Measurements from ENCODE around the gene WDR20.

WDR20 gene

DNA sequence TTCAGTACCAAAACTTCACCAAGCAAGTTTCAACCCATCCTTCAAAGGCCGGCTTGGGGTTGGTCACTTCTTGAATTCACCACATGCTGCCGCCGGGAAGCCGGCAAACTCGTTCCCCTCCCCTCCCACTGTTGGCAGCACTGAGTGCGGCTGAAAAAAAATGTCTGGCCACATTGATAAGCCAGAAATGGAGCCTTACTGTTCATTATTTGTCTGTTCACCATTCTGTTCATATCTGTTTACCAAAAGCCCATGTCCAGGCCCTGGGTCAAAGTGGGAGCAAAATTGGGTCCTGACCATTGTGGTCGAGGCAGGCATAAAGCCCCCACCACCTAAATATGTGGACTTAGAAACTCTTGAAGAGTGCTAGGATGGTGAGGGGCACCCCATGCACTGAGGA is 45.6 kb upstream of the WDR20 start:
- Histone ChIP-seq H3K27ac (ENCODE audit: low read depth, low read length) (no peak overlapping the region), H2AFZ (ENCODE audit: low read depth, low read length, severe bottlenecking) (no peak overlapping the region), H3K27me3 (ENCODE audit: low read length) (no peaks in the 10 kb centered on the region)

DNA sequence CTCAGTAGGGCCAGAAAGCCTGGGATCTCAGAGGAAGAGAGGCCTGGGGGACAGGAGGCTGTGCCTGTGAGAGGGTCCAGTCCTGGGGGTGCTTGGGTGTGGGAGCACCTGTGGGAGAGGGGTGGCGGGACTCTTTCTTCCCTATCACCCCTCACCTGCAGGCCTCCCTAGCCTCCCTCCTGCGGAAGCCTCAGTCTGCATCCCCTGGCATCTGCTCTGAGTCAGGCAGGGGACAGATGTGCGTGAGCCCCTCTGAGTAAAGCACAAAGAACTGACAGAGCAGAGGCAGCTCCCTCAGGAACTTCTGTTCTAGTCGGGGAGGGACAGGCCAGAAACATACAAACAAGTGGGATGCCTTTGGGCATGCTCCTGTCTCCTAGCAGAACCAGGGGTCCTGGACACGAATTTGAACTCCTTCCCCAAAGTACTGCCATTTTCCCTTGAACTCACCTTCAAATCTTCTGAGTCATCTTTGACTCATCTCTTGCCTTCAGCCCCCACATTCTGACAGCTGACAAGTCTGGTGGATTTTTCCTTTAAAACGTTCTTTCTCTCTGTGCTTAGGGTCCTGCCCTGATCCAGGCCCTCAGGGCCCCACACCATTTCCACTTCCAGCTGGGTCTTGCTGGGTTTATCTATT is 44.3 kb upstream of the WDR20 start:
- H3K36me3 ChIP-seq (ENCODE audit: low read length), result no peaks in the 10 kb centered on the region
- H3K9me2 ChIP-seq (replicated peaks; ENCODE audit: insufficient read depth, low read length), result no peaks in the 10 kb centered on the region
- no peaks in the 10 kb centered on the region for H3K79me2 ChIP-seq (ENCODE audit: insufficient read depth, low read length)
- H3K9me3 ChIP-seq (ENCODE audit: insufficient read depth, low read length), result no peaks in the 10 kb centered on the region
- no peak overlapping the region for H3K27ac ChIP-seq (ENCODE audit: low read depth, low read length)
- no peak for TF ChIP-seq EZH2phosphoT487 (conservative IDR thresholded peaks at IDR 0.05; ENCODE audit: low read length)
- TF ChIP-seq, protein P1, sequence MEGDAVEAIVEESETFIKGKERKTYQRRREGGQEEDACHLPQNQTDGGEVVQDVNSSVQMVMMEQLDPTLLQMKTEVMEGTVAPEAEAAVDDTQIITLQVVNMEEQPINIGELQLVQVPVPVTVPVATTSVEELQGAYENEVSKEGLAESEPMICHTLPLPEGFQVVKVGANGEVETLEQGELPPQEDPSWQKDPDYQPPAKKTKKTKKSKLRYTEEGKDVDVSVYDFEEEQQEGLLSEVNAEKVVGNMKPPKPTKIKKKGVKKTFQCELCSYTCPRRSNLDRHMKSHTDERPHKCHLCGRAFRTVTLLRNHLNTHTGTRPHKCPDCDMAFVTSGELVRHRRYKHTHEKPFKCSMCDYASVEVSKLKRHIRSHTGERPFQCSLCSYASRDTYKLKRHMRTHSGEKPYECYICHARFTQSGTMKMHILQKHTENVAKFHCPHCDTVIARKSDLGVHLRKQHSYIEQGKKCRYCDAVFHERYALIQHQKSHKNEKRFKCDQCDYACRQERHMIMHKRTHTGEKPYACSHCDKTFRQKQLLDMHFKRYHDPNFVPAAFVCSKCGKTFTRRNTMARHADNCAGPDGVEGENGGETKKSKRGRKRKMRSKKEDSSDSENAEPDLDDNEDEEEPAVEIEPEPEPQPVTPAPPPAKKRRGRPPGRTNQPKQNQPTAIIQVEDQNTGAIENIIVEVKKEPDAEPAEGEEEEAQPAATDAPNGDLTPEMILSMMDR (IDR thresholded peaks at IDR 0.05; ENCODE audit: insufficient read depth, low read length, poor library complexity, severe bottlenecking), result no peak
- H3K4me2 ChIP-seq (ENCODE audit: low read depth, low read length, poor library complexity, severe bottlenecking), result no peak overlapping the region
- H3K4me3 ChIP-seq (ENCODE audit: insufficient read depth, low read length, poor library complexity, severe bottlenecking), result no peak overlapping the region
- no peaks in the 10 kb centered on the region for H4K20me1 ChIP-seq (ENCODE audit: low read depth, low read length)
- no peaks in the 10 kb centered on the region for H3F3A ChIP-seq (ENCODE audit: insufficient read depth)
- H3K27me3 ChIP-seq (ENCODE audit: low read length), result no peaks in the 10 kb centered on the region
- no peak overlapping the region for H3K9ac ChIP-seq (ENCODE audit: low read length)
- H2AFZ ChIP-seq (ENCODE audit: low read depth, low read length, severe bottlenecking), result no peak overlapping the region

More for the DNA sequence above, 45.6 kb upstream of the WDR20 start:
- no peaks in the 10 kb centered on the region for H3K9me2 ChIP-seq (replicated peaks; ENCODE audit: insufficient read depth, low read length)
- H3F3A ChIP-seq (ENCODE audit: insufficient read depth), result 0 out of 2 replicates have a peak, but pooled peaks cover 4% of the 10 kb centered on the region
- H3K36me3 ChIP-seq (ENCODE audit: low read length), result no peaks in the 10 kb centered on the region
- no peaks in the 10 kb centered on the region for H3K9me3 ChIP-seq (ENCODE audit: insufficient read depth, low read length)
- no peak overlapping the region for H3K9ac ChIP-seq (ENCODE audit: low read length)
- H4K20me1 ChIP-seq (ENCODE audit: low read depth, low read length), result no peaks in the 10 kb centered on the region
- H3K4me2 ChIP-seq (ENCODE audit: low read depth, low read length, poor library complexity, severe bottlenecking), result no peak overlapping the region
- no peaks in the 10 kb centered on the region for H3K79me2 ChIP-seq (ENCODE audit: insufficient read depth, low read length)
- H3K4me3 ChIP-seq (ENCODE audit: insufficient read depth, low read length, poor library complexity, severe bottlenecking), result no peak overlapping the region
- TF ChIP-seq, protein P1 (IDR thresholded peaks at IDR 0.05; ENCODE audit: insufficient read depth, low read length, poor library complexity, severe bottlenecking), result no peak

DNA sequence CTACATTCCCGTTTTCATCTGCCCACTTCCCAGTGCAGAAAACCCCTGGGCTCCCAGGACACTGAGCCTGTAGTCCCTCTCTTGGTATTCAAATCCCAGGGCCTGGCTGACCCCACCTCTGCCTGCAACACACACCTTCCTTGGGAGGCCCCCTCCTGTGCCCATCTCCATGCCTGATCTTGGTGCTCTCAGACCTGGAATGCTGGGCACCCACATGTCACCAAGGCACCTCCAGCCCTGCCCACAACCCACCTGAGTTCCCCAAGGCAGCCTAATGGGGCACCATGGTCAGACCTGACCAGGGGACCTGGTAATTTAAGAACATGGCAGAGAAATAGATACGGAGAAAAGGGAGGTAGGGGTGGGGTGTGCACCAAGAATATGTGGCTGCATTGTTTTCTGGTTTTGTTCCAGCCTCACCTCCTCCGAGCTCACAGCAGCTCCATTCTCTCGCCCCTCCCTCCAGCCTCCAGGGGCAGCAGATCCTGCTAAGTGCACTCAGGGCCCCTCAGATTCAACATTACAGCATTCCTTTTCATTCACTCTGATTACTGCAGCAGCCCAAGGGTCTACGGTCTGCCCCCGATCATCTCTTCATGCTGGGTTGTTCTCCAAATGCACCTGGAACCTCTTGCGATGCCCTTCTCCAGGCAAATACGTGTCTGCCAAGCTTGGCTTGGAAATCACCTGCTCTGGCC is 43.7 kb upstream of the WDR20 start:
- no peaks in the 10 kb centered on the region for H3K27me3 ChIP-seq (ENCODE audit: low read length)
- H3K9me2 ChIP-seq (replicated peaks; ENCODE audit: insufficient read depth, low read length), result no peaks in the 10 kb centered on the region
- H3K4me3 ChIP-seq (ENCODE audit: insufficient read depth, low read length, poor library complexity, severe bottlenecking), result no peak overlapping the region
- H3F3A ChIP-seq (ENCODE audit: insufficient read depth), result no peaks in the 10 kb centered on the region
- H3K9me3 ChIP-seq (ENCODE audit: insufficient read depth, low read length), result no peaks in the 10 kb centered on the region
- H3K36me3 ChIP-seq (ENCODE audit: low read length), result no peaks in the 10 kb centered on the region
- H3K79me2 ChIP-seq (ENCODE audit: insufficient read depth, low read length), result no peaks in the 10 kb centered on the region
- H3K27ac ChIP-seq (ENCODE audit: low read depth, low read length), result no peak overlapping the region
- TF ChIP-seq, protein P1 (IDR thresholded peaks at IDR 0.05; ENCODE audit: insufficient read depth, low read length, poor library complexity, severe bottlenecking), result no peak
- no peak for TF ChIP-seq EZH2phosphoT487 (conservative IDR thresholded peaks at IDR 0.05; ENCODE audit: low read length)
- no peak overlapping the region for H3K9ac ChIP-seq (ENCODE audit: low read length)
- no peaks in the 10 kb centered on the region for H4K20me1 ChIP-seq (ENCODE audit: low read depth, low read length)
- no peak overlapping the region for H3K4me2 ChIP-seq (ENCODE audit: low read depth, low read length, poor library complexity, severe bottlenecking)
- H2AFZ ChIP-seq (ENCODE audit: low read depth, low read length, severe bottlenecking), result no peak overlapping the region
